GM12878 (cell line): ENCODE data around the gene IVD. TPM values are rescaled to one million over a fixed set of nuclear protein-coding genes. Genes with fewer than 3 reads are reported as not detected.

Experiments
- ATAC-seq: fragments of 200-7000 bp; cut with Tn5 transposase; 3 replicates; pipeline ENCODE4 v1.9.1; 2020; ENCODE audit warnings: mild to moderate bottlenecking, moderate library complexity
- BruUV-seq: library from RNA; stranded (reverse); fragments of 400-500 nt; replicated peaks from 2 replicates; lab custom pipeline; 2021; lab: Mats Ljungman, UMichigan
- CTCF ChIA-PET: fragments of 300-600 bp; sonication (Branson Sonifier 250); formaldehyde crosslinking; extraction: SDS; loops from one replicate; lab custom pipeline; 2021; ENCODE audit warnings: inconsistent platforms; lab: Yijun Ruan, JAX
- POLR2A ChIA-PET: fragments of 350-600 bp; formaldehyde crosslinking; extraction: SDS; loops from one replicate; lab custom pipeline; 2021; ENCODE audit warnings: inconsistent platforms; lab: Charles Lee
- RAD21 ChIA-PET: fragments of 300-600 bp; sonication (Branson Sonifier 250); formaldehyde crosslinking; loops from one replicate; lab custom pipeline; 2023; ENCODE audit warnings: antibody characterized with exemption; ENCODE audit not compliant: unreplicated experiment; lab: Charles Lee
- SMC1A ChIA-PET: fragments of 300-600 bp; sonication (Branson Sonifier 250); formaldehyde crosslinking; loops from one replicate; lab custom pipeline; 2023; ENCODE audit not compliant: unreplicated experiment, uncharacterized antibody; lab: Charles Lee
- DNase-seq: peaks from one replicate; pipeline ENCODE4 v3.0.0-alpha.2; 2011; ENCODE audit warnings: low read depth, low spot score
- FAIRE-seq: peaks from 3 replicates; lab custom pipeline; 2011; peaks lifted over from hg19 to GRCh38; lab: Jason Lieb, UNC
- H2AFZ ChIP-seq: 2 replicates; pipeline ENCODE4 v1.6.0; 2011; ENCODE audit warnings: low read depth, low read length, control low read depth; ENCODE audit not compliant: control insufficient read depth
- H3K27ac ChIP-seq: 2 replicates; pipeline ENCODE4 v1.5.1; 2011; ENCODE audit warnings: control low read depth; ENCODE audit not compliant: control insufficient read depth, insufficient read depth
- H3K27me3 ChIP-seq, 2 experiments: replicated peaks in 1 of 2; 2 replicates each; pipeline versions ENCODE4 v1.6.0 to v1.6.1; 2011; ENCODE audit warnings: low read length in 1 of 2; ENCODE audit not compliant: control insufficient read depth in 2 of 2, insufficient read depth in 2 of 2
- H3K36me3 ChIP-seq, 2 experiments: 2 replicates each; pipeline ENCODE4 v1.5.1; 2011; ENCODE audit warnings: low read length in 1 of 2; ENCODE audit not compliant: control insufficient read depth in 2 of 2, insufficient read depth in 2 of 2
- H3K4me1 ChIP-seq: 2 replicates; pipeline ENCODE4 v1.6.1; 2011; ENCODE audit warnings: mild to moderate bottlenecking, low read length, moderate library complexity, mixed read lengths; ENCODE audit not compliant: control insufficient read depth, insufficient read depth
- H3K4me2 ChIP-seq: 2 replicates; pipeline ENCODE4 v1.6.0; 2011; ENCODE audit warnings: control low read depth; ENCODE audit not compliant: control insufficient read depth, insufficient read depth
- H3K4me3 ChIP-seq: fragments of 200-600 bp; sonication (generic); 2 replicates; pipeline ENCODE4 v1.5.1; 2016
- H3K79me2 ChIP-seq: 2 replicates; pipeline ENCODE4 v1.6.0; 2011; ENCODE audit warnings: low read length; ENCODE audit not compliant: control insufficient read depth, insufficient read depth
- H3K9ac ChIP-seq: 2 replicates; pipeline ENCODE4 v1.8.0; 2011; ENCODE audit warnings: low read length, control low read depth, mixed read lengths; ENCODE audit not compliant: control insufficient read depth, insufficient read depth
- H3K9me3 ChIP-seq: replicated peaks from 3 replicates; pipeline ENCODE4 v1.5.1; 2011; ENCODE audit warnings: mild to moderate bottlenecking, low read length; ENCODE audit not compliant: control insufficient read depth, insufficient read depth
- H4K20me1 ChIP-seq: 2 replicates; pipeline ENCODE4 v1.6.0; 2011; ENCODE audit not compliant: control insufficient read depth, insufficient read depth
- BCL11A ChIP-seq: IDR thresholded peaks from 2 replicates; pipeline ENCODE4 v1.6.1; 2011; ENCODE audit warnings: low read depth, low read length
- BRCA1 ChIP-seq: IDR thresholded peaks from 2 replicates; pipeline ENCODE4 v1.6.1; 2011; ENCODE audit warnings: low read depth, low read length, improper control_type of control experiment
- CHD1 ChIP-seq: IDR thresholded peaks from 2 replicates; pipeline ENCODE4 v1.6.1; 2012; ENCODE audit warnings: low read depth, low read length, improper control_type of control experiment
- CHD2 ChIP-seq: IDR thresholded peaks from 2 replicates; pipeline ENCODE4 v1.6.1; 2011; ENCODE audit warnings: low read depth, low read length, improper control_type of control experiment, borderline replicate concordance
- MYB ChIP-seq: fragments of 150-350 bp; IDR thresholded peaks from 2 replicates; pipeline ENCODE4 v1.6.1; 2014; ENCODE audit warnings: mild to moderate bottlenecking, low read depth, low read length, borderline replicate concordance
- PRDM15 ChIP-seq: fragments of 450-650 bp; formaldehyde crosslinking; IDR thresholded peaks from 2 replicates; pipeline ENCODE4 v1.4.0; 2020; ENCODE audit warnings: mild to moderate bottlenecking, moderate library complexity
- RAD51 ChIP-seq: fragments of 450-650 bp; IDR thresholded peaks from 2 replicates; pipeline ENCODE4 v1.6.1; 2016; ENCODE audit warnings: moderate library complexity, mild to moderate bottlenecking, inconsistent platforms
- RB1 ChIP-seq: fragments of 450-650 bp; formaldehyde crosslinking; IDR thresholded peaks from 2 replicates; pipeline ENCODE4 v1.6.1; 2017; ENCODE audit warnings: mild to moderate bottlenecking, borderline replicate concordance
- SMC3 ChIP-seq: IDR thresholded peaks from 2 replicates; pipeline ENCODE4 v1.6.1; 2011; ENCODE audit warnings: low read length, improper control_type of control experiment, borderline replicate concordance
- STAT3 ChIP-seq: IDR thresholded peaks from 2 replicates; pipeline ENCODE4 v1.6.1; 2011; ENCODE audit warnings: low read depth, low read length, improper control_type of control experiment
- TARDBP ChIP-seq: IDR thresholded peaks from 2 replicates; pipeline ENCODE4 v1.6.1; 2016; ENCODE audit warnings: borderline replicate concordance
- TBL1XR1 ChIP-seq: IDR thresholded peaks from 2 replicates; pipeline ENCODE4 v1.6.1; 2012; ENCODE audit warnings: low read depth, low read length, improper control_type of control experiment
- ZNF207 ChIP-seq: fragments of 450-650 bp; IDR thresholded peaks from 2 replicates; pipeline ENCODE4 v1.6.1; 2014; ENCODE audit warnings: antibody characterized with exemption, mild to moderate bottlenecking, borderline replicate concordance
- ZZZ3 ChIP-seq: IDR thresholded peaks from 2 replicates; pipeline ENCODE4 v1.6.1; 2011; ENCODE audit warnings: low read depth; ENCODE audit not compliant: control insufficient read depth, insufficient read length
- WGBS: methylation state at CpG from one replicate; pipeline ENCODE4 v1.1.6; 2016; ENCODE audit warnings: low lambda C conversion rate; ENCODE audit not compliant: insufficient replicate concordance, insufficient coverage; ENCODE audit errors: missing lambda C conversion rate; 5-methylcytosine and 5-hydroxymethylcytosine counted together
- in situ Hi-C: fragments of 300-500 bp; cut with MboI; formaldehyde crosslinking; loops from 9 replicates; pipeline ENCODE4 v1.14.3; 2018; ENCODE audit warnings: mixed read lengths
- intact Hi-C: fragments of 100-400 bp; cut with micrococcal nuclease; formaldehyde crosslinking; loops from one replicate; pipeline ENCODE4 v1.14.2; 2022; ENCODE audit not compliant: unreplicated experiment
- polyA plus RNA-seq, 11 experiments: library from polyadenylated mRNA; depleted of rRNA in 4 of 11; unstranded in 6 of 11; stranded (reverse) in 5 of 11; fragments of >200 nt; fragmentation: Nextera tagmentation in 4 of 11; fragmentation: Illumina TruSeq in 1 of 11; extraction: Ambion mirVana in 4 of 11; extraction: Trizol in 1 of 11; gene quantifications; 1 replicate in 1 of 11; 2 replicates in 10 of 11; pipeline versions ENCODE4 v1.2.1 to v1.2.3, GENCODE V29; 2011 to 2016; ENCODE audit warnings: inconsistent platforms in 2 of 11, missing spikeins in 2 of 11, low read depth in 1 of 11
- total RNA-seq, 4 experiments: library from RNA; depleted of rRNA in 3 of 4; stranded (reverse); fragments of >200 nt in 3 of 4; fragmentation: Illumina TruSeq in 1 of 4; extraction: Trizol in 1 of 4; gene quantifications; 2 replicates each; pipeline versions ENCODE4 v1.2.1 to v1.2.3, GENCODE V29; 2013 to 2021
- TF ChIP-seq, protein P1 (sequence below): IDR thresholded peaks from 2 replicates; pipeline ENCODE4 v1.6.1; 2012; ENCODE audit warnings: improper control_type of control experiment, low read depth, low read length; ENCODE audit not compliant: insufficient replicate concordance

Gene IVD
- total and polyA plus RNA-seq, 10 of the 15 experiments (the other 5 are each of a cell fraction or from before 2014, with no cell fraction given) = 5.3 to 59.8 (median 45.7) TPM

DNA sequence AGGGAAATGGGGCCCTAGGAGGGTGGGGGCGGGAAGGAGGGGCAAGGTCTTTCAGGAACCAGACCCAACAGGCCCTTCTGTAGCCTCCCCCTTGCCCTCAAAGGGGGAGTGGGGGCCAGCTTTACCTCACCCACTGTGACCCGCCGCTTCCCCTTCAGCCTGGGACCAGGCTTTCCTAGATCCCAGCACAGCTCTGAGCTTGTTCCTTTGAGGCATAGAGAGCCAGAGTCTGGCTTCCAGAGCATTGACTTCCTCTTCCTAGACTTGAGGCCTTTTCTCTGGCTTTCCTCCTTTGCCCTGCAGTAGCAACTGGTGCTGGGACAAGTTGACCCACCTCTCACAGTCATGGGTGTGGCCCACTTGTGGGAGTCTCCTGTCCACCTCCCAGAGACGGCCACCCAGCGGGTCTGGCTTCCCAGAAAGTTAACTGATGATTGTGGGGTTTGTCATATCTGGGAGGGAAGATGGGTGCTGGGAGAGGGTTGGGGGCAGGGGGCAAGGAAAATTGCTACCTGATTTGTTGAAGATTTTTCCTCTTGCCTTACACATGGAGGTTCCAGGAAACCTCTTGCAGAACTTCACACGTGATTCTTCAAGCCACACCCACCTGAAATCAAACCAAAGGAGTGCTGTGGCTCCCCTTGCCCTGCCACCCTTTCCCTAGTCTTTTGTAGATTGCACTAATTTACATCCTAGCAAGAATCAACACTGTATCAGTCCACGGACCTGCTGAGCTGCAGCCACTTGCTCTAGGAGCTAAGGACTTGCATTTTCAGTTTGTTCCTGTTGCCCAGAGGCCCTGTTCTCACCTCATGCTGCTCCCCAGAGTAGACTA lies 61.0 kb downstream of the IVD start:
- WGBS = 73% methylated on average over 6 of the region's 7 CpGs
- ATAC-seq = no peak
- BruUV-seq = no TSS peak
- Histone ChIP-seq H4K20me1 (no peaks in the 10 kb centered on the region; the same call in 1 of the 2 replicates), H3K79me2 (peaks cover 3% of the 10 kb centered on the region; the same call in 1 of the 2 replicates), H3K4me1 (peaks cover 24% of the 10 kb centered on the region), H3K27ac (peak overlapping the region; percentile 6; the same call in 1 of the 2 replicates), H3K9ac (no peak overlapping the region), H3K36me3 (peaks cover 14 to 15% of the 10 kb centered on the region in 2 experiments), H2AFZ (no peak overlapping the region), H3K9me3 (no peaks in the 10 kb centered on the region), H3K27me3 (no peaks in the 10 kb centered on the region), H3K4me3 (no peak overlapping the region), H3K4me2 (no peak overlapping the region)
- no peak for DNase-seq
- POLR2A ChIA-PET = interaction anchor here (1.0 kb wide), 1 partner anchor 10 kb away, joined by 3 read pairs; no protein-coding TSS in a partner anchor
- no peak for FAIRE-seq
- intact Hi-C loops = no loop called here
- CTCF ChIA-PET = interaction anchor here (0.6 to 0.8 kb wide), 3 partner anchors 9 to 122 kb away, joined by 3 to 4 read pairs (median 3); no protein-coding TSS in a partner anchor
- RAD21 ChIA-PET = no interaction called here
- SMC1A ChIA-PET = no interaction called here
- in situ Hi-C loops = no loop called here
- TF ChIP-seq SMC3 (no peak), TBL1XR1 (no peak), RB1 (no peak), CHD1 (no peak), STAT3 (no peak), BCL11A (no peak), ZNF207 (no peak), MYB (no peak), PRDM15 (CRISPR knock-in tag) (no peak), CHD2 (no peak), BRCA1 (no peak), ZZZ3 (no peak), TARDBP (no peak), RAD51 (no peak)
- TF ChIP-seq, protein P1, sequence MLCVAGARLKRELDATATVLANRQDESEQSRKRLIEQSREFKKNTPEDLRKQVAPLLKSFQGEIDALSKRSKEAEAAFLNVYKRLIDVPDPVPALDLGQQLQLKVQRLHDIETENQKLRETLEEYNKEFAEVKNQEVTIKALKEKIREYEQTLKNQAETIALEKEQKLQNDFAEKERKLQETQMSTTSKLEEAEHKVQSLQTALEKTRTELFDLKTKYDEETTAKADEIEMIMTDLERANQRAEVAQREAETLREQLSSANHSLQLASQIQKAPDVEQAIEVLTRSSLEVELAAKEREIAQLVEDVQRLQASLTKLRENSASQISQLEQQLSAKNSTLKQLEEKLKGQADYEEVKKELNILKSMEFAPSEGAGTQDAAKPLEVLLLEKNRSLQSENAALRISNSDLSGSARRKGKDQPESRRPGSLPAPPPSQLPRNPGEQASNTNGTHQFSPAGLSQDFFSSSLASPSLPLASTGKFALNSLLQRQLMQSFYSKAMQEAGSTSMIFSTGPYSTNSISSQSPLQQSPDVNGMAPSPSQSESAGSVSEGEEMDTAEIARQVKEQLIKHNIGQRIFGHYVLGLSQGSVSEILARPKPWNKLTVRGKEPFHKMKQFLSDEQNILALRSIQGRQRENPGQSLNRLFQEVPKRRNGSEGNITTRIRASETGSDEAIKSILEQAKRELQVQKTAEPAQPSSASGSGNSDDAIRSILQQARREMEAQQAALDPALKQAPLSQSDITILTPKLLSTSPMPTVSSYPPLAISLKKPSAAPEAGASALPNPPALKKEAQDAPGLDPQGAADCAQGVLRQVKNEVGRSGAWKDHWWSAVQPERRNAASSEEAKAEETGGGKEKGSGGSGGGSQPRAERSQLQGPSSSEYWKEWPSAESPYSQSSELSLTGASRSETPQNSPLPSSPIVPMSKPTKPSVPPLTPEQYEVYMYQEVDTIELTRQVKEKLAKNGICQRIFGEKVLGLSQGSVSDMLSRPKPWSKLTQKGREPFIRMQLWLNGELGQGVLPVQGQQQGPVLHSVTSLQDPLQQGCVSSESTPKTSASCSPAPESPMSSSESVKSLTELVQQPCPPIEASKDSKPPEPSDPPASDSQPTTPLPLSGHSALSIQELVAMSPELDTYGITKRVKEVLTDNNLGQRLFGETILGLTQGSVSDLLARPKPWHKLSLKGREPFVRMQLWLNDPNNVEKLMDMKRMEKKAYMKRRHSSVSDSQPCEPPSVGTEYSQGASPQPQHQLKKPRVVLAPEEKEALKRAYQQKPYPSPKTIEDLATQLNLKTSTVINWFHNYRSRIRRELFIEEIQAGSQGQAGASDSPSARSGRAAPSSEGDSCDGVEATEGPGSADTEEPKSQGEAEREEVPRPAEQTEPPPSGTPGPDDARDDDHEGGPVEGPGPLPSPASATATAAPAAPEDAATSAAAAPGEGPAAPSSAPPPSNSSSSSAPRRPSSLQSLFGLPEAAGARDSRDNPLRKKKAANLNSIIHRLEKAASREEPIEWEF = no peak
